Measurements from ENCODE around the gene CCNY. TPM values are rescaled to one million over a fixed set of nuclear protein-coding genes. Genes with fewer than 3 reads are reported as not detected.

CCNY gene
- total RNA-seq, 1 experiment from 2014 or later: 59.1 TPM

- Mint-ChIP-seq H3K27ac (ENCODE audit: unreplicated experiment) (no peak overlapping the region), H3K27me3 (ENCODE audit: unreplicated experiment) (no peaks in the 10 kb centered on the region), H3K9me3 (ENCODE audit: low read depth, unreplicated experiment) (no peaks in the 10 kb centered on the region), H3K4me3 (ENCODE audit: low read depth, unreplicated experiment) (no peak overlapping the region), H3K36me3 (ENCODE audit: insufficient read depth, unreplicated experiment) (no peaks in the 10 kb centered on the region), H3K4me1 (ENCODE audit: low read depth, unreplicated experiment) (no peaks in the 10 kb centered on the region)
- intact Hi-C loops (cut with micrococcal nuclease; ENCODE audit: unreplicated experiment): no loop called here
- DNase-seq: no peak
- no peak for TF ChIP-seq CTCF (IDR thresholded peaks at IDR 0.05; ENCODE audit: unreplicated experiment)
- no TSS peak for BruUV-seq (replicated peaks)
- CTCF ChIA-PET: no interaction called here
Observed at GRCh38 chr10:35508647-35509046, 172.3 kb downstream of the CCNY start.

- peaks cover 6% of the 10 kb centered on the region for H3K4me1 Mint-ChIP-seq (ENCODE audit: low read depth, unreplicated experiment)
- DNase-seq: no peak
- BruUV-seq (replicated peaks): no TSS peak
- H3K9me3 Mint-ChIP-seq (ENCODE audit: low read depth, unreplicated experiment): no peaks in the 10 kb centered on the region
- intact Hi-C loops (cut with micrococcal nuclease; ENCODE audit: unreplicated experiment): no loop called here
- no peaks in the 10 kb centered on the region for H3K27me3 Mint-ChIP-seq (ENCODE audit: unreplicated experiment)
- no peak overlapping the region for H3K4me3 Mint-ChIP-seq (ENCODE audit: low read depth, unreplicated experiment)
- H3K27ac Mint-ChIP-seq (ENCODE audit: unreplicated experiment): no peak overlapping the region
- no peak for TF ChIP-seq CTCF (IDR thresholded peaks at IDR 0.05; ENCODE audit: unreplicated experiment)
- H3K36me3 Mint-ChIP-seq (ENCODE audit: insufficient read depth, unreplicated experiment): no peaks in the 10 kb centered on the region
- CTCF ChIA-PET: no interaction called here
Observed at GRCh38 chr10:35510891-35511290, 174.6 kb downstream of the CCNY start.

GRCh38 chr10:35511647-35512046 lies 175.3 kb downstream of the CCNY start:
- TF ChIP-seq CTCF (IDR thresholded peaks at IDR 0.05; ENCODE audit: unreplicated experiment): no peak
- H3K9me3 Mint-ChIP-seq (ENCODE audit: low read depth, unreplicated experiment): no peaks in the 10 kb centered on the region
- DNase-seq: no peak
- H3K4me1 Mint-ChIP-seq (ENCODE audit: low read depth, unreplicated experiment): peaks cover 11% of the 10 kb centered on the region
- H3K36me3 Mint-ChIP-seq (ENCODE audit: insufficient read depth, unreplicated experiment): no peaks in the 10 kb centered on the region
- CTCF ChIA-PET: no interaction called here
- H3K27ac Mint-ChIP-seq (ENCODE audit: unreplicated experiment): no peak overlapping the region
- no TSS peak for BruUV-seq (replicated peaks)
- H3K4me3 Mint-ChIP-seq (ENCODE audit: low read depth, unreplicated experiment): no peak overlapping the region
- intact Hi-C loops (cut with micrococcal nuclease; ENCODE audit: unreplicated experiment): no loop called here
- H3K27me3 Mint-ChIP-seq (ENCODE audit: unreplicated experiment): no peaks in the 10 kb centered on the region

- Mint-ChIP-seq H3K4me1 (ENCODE audit: low read depth, unreplicated experiment) (peaks cover 11% of the 10 kb centered on the region), H3K27ac (ENCODE audit: unreplicated experiment) (no peak overlapping the region), H3K27me3 (ENCODE audit: unreplicated experiment) (no peaks in the 10 kb centered on the region), H3K9me3 (ENCODE audit: low read depth, unreplicated experiment) (no peaks in the 10 kb centered on the region), H3K36me3 (ENCODE audit: insufficient read depth, unreplicated experiment) (no peaks in the 10 kb centered on the region), H3K4me3 (ENCODE audit: low read depth, unreplicated experiment) (no peak overlapping the region)
- DNase-seq: no peak
- intact Hi-C loops (cut with micrococcal nuclease; ENCODE audit: unreplicated experiment): no loop called here
- CTCF ChIA-PET: no interaction called here
- TF ChIP-seq CTCF (IDR thresholded peaks at IDR 0.05; ENCODE audit: unreplicated experiment): no peak
- no TSS peak for BruUV-seq (replicated peaks)
Observed at GRCh38 chr10:35516102-35516670, 179.9 kb downstream of the CCNY start.

Measured in Calu3 (cell line).